ENCODE results near the gene MLIP. TPM values are rescaled to one million over a fixed set of nuclear protein-coding genes. Genes with fewer than 3 reads are reported as not detected.

MLIP gene
- total RNA-seq, 1 donor from 2014 or later: 0.44 TPM

DNA sequence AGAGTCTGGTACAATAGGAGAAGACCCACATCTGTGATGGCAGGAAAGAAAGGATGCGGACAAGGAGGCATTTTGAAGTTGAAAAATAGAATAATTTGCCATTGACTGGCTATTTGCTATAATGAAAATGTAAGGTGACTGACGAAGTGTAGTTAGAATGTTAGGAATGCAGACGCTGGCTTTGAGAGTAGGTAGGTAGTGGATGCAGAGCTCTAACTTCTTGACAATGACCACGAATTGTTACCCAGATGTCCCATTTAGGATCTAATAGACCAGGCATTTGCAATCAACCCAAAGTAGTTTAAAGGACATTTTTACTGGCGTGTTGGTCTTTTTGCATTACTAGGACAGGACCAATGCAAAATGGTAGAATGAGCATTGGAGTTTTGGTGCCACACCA is 14.2 kb downstream of the MLIP start:
- DNase-seq: no peak
- Mint-ChIP-seq H3K4me1 (ENCODE audit: low read depth, unreplicated experiment) (no peaks in the 10 kb centered on the region), H3K27me3 (ENCODE audit: unreplicated experiment) (no peaks in the 10 kb centered on the region), H3K4me3 (ENCODE audit: unreplicated experiment) (no peak overlapping the region), H3K36me3 (ENCODE audit: unreplicated experiment) (no peaks in the 10 kb centered on the region), H3K27ac (ENCODE audit: unreplicated experiment) (no peak overlapping the region), H3K9me3 (ENCODE audit: unreplicated experiment) (no peaks in the 10 kb centered on the region)
- TF ChIP-seq, protein P1, sequence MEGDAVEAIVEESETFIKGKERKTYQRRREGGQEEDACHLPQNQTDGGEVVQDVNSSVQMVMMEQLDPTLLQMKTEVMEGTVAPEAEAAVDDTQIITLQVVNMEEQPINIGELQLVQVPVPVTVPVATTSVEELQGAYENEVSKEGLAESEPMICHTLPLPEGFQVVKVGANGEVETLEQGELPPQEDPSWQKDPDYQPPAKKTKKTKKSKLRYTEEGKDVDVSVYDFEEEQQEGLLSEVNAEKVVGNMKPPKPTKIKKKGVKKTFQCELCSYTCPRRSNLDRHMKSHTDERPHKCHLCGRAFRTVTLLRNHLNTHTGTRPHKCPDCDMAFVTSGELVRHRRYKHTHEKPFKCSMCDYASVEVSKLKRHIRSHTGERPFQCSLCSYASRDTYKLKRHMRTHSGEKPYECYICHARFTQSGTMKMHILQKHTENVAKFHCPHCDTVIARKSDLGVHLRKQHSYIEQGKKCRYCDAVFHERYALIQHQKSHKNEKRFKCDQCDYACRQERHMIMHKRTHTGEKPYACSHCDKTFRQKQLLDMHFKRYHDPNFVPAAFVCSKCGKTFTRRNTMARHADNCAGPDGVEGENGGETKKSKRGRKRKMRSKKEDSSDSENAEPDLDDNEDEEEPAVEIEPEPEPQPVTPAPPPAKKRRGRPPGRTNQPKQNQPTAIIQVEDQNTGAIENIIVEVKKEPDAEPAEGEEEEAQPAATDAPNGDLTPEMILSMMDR (IDR thresholded peaks at IDR 0.05; ENCODE audit: partially characterized antibody, unreplicated experiment): no peak

DNA sequence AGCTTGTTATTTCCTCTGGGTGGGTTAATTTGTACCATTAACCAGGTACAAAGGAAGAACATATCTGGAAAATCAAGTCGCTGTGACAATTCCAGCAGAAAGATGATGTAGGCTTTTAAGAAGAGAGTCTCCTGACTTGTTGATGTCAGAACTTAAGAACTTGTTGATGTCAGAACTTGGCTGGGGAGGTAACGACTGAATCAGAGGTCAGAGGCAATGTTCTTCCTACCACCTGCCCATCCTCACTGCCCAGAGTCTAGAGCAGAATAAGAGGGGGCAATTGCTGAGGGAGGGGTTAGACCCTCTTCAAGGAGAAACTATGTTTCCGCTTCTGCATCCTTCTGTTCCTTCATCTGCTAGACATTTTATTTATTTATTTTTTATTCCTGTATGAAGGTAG is 18.9 kb downstream of the MLIP start:
- Mint-ChIP-seq H3K27ac (ENCODE audit: unreplicated experiment) (no peak overlapping the region), H3K4me1 (ENCODE audit: low read depth, unreplicated experiment) (no peaks in the 10 kb centered on the region), H3K36me3 (ENCODE audit: unreplicated experiment) (no peaks in the 10 kb centered on the region), H3K27me3 (ENCODE audit: unreplicated experiment) (no peaks in the 10 kb centered on the region), H3K9me3 (ENCODE audit: unreplicated experiment) (no peaks in the 10 kb centered on the region), H3K4me3 (ENCODE audit: unreplicated experiment) (no peak overlapping the region)
- DNase-seq: no peak
- TF ChIP-seq, protein P1 (IDR thresholded peaks at IDR 0.05; ENCODE audit: partially characterized antibody, unreplicated experiment): no peak

DNA sequence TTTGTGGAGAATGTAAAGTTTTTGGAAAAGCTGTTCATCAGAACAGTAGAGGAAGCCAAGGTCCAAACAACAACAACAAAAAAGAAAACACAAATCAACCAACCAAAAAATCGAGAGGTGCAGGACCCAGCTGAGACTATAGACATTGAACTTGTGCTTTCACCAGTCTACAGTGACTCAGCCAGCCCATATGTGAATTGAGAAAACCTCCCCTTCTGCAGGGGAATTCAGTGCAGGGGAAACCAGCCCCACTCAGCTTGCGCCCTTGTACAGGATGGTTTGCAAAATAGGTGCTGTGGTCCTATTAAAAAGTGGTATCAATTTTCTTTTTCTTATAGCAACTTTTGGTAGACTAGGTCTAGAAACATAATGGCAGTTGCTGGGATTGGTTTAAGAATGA is 21.3 kb downstream of the MLIP start:
- TF ChIP-seq, protein P1 (IDR thresholded peaks at IDR 0.05; ENCODE audit: partially characterized antibody, unreplicated experiment): no peak
- Mint-ChIP-seq H3K4me3 (ENCODE audit: unreplicated experiment) (no peak overlapping the region), H3K27me3 (ENCODE audit: unreplicated experiment) (no peaks in the 10 kb centered on the region), H3K4me1 (ENCODE audit: low read depth, unreplicated experiment) (no peaks in the 10 kb centered on the region), H3K9me3 (ENCODE audit: unreplicated experiment) (peaks cover 6% of the 10 kb centered on the region), H3K27ac (ENCODE audit: unreplicated experiment) (no peak overlapping the region), H3K36me3 (ENCODE audit: unreplicated experiment) (no peaks in the 10 kb centered on the region)
- no peak for DNase-seq

DNA sequence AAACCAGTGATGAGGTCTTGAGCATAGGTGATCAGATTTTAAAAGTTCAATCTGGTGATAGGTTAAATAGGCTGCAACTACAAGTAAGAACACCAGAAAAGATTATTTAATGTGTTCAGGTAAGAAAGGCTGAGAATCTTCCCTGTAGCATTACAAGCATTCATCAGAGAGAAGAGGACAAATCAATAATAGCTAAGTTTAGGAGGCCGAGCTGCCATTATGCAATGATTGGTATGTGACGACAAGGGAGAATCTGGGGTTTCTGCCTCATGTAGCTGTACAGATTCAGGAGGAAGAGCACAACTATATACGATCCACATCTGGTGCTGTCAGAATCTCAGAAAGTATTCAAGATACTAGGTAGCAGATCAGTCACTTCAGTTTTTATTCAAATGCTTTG is 21.9 kb downstream of the MLIP start:
- Mint-ChIP-seq H3K36me3 (ENCODE audit: unreplicated experiment) (no peaks in the 10 kb centered on the region), H3K27me3 (ENCODE audit: unreplicated experiment) (no peaks in the 10 kb centered on the region), H3K4me3 (ENCODE audit: unreplicated experiment) (no peak overlapping the region), H3K4me1 (ENCODE audit: low read depth, unreplicated experiment) (no peaks in the 10 kb centered on the region), H3K27ac (ENCODE audit: unreplicated experiment) (no peak overlapping the region), H3K9me3 (ENCODE audit: unreplicated experiment) (peaks cover 6% of the 10 kb centered on the region)
- TF ChIP-seq, protein P1 (IDR thresholded peaks at IDR 0.05; ENCODE audit: partially characterized antibody, unreplicated experiment): no peak
- DNase-seq: no peak

DNA sequence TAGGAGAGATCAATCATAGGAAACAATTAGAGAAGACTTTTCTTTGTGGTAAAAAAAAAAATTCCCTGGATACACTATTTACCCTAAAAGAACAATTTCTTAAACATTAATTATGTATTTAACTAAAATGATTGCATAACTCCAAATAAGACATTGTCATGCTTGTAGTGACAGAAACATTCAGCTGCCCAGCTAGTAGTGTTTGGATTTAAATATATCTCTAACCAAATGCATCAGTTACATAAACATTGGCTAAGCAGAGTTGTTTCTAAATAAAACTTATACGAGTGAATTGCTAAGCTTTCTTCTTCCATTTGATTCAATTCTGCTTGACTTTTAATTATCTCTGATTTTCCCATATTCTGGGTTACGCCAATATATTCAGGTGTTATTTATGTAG is 23.7 kb downstream of the MLIP start:
- no peak overlapping the region for H3K4me3 Mint-ChIP-seq (ENCODE audit: unreplicated experiment)
- TF ChIP-seq, protein P1 (IDR thresholded peaks at IDR 0.05; ENCODE audit: partially characterized antibody, unreplicated experiment): no peak
- H3K36me3 Mint-ChIP-seq (ENCODE audit: unreplicated experiment): no peaks in the 10 kb centered on the region
- H3K27ac Mint-ChIP-seq (ENCODE audit: unreplicated experiment): no peak overlapping the region
- no peaks in the 10 kb centered on the region for H3K27me3 Mint-ChIP-seq (ENCODE audit: unreplicated experiment)
- peaks cover 6% of the 10 kb centered on the region for H3K9me3 Mint-ChIP-seq (ENCODE audit: unreplicated experiment)
- DNase-seq: no peak
- no peaks in the 10 kb centered on the region for H3K4me1 Mint-ChIP-seq (ENCODE audit: low read depth, unreplicated experiment)
